HepG2 (cell line): ENCODE measurements around the gene G6PC3. TPM values are rescaled to one million over a fixed set of nuclear protein-coding genes. Genes with fewer than 3 reads are reported as not detected.

ENCODE experiments used
- AKAP8 ChIP-seq: sonication (generic); formaldehyde crosslinking; IDR thresholded peaks from 2 replicates; pipeline ENCODE4 v1.5.1; 2020; ENCODE audit warnings: mild to moderate bottlenecking, missing genetic modification reagents
- ARID2 ChIP-seq: sonication (generic); formaldehyde crosslinking; IDR thresholded peaks from 2 replicates; pipeline ENCODE4 v1.8.1; 2022; ENCODE audit warnings: mild to moderate bottlenecking, missing genetic modification reagents, borderline replicate concordance
- ATRX ChIP-seq: sonication (generic); formaldehyde crosslinking; IDR thresholded peaks from 2 replicates; pipeline ENCODE4 v1.4.0; 2020; ENCODE audit warnings: missing genetic modification reagents, borderline replicate concordance
- HDAC6 ChIP-seq: fragments of 200-600 bp; sonication (generic); IDR thresholded peaks from 2 replicates; pipeline ENCODE4 v1.7.0; 2017; ENCODE audit warnings: mild to moderate bottlenecking, antibody characterized with exemption, low read length, low read depth
- MEIS2 ChIP-seq: sonication (generic); formaldehyde crosslinking; IDR thresholded peaks from 2 replicates; pipeline ENCODE4 v1.9.0; 2021; ENCODE audit warnings: mild to moderate bottlenecking, missing genetic modification reagents
- NR3C1 ChIP-seq: sonication (generic); formaldehyde crosslinking; IDR thresholded peaks from 2 replicates; pipeline ENCODE4 v1.4.0; 2020; ENCODE audit warnings: missing genetic modification reagents
- PHF21A ChIP-seq: sonication (generic); formaldehyde crosslinking; IDR thresholded peaks from 2 replicates; pipeline ENCODE4 v1.5.0; 2020; ENCODE audit warnings: mild to moderate bottlenecking, missing genetic modification reagents
- PPARG ChIP-seq: conservative IDR thresholded peaks from 2 replicates; pipeline ENCODE4 v1.6.1; 2016; ENCODE audit warnings: missing biosample characterization, missing genetic modification reagents
- SAP130 ChIP-seq: IDR thresholded peaks from 2 replicates; pipeline ENCODE4 v1.6.1; 2016; ENCODE audit warnings: low read depth
- SNAPC2 ChIP-seq: sonication (generic); formaldehyde crosslinking; IDR thresholded peaks from 2 replicates; pipeline ENCODE4 v1.8.1; 2022; ENCODE audit warnings: mild to moderate bottlenecking, missing genetic modification reagents
- TOE1 ChIP-seq: sonication (generic); formaldehyde crosslinking; IDR thresholded peaks from 2 replicates; pipeline ENCODE4 v1.4.0; 2020; ENCODE audit warnings: mild to moderate bottlenecking, missing genetic modification reagents
- ZFX ChIP-seq: sonication (generic); formaldehyde crosslinking; IDR thresholded peaks from 2 replicates; pipeline ENCODE4 v1.4.0; 2020; ENCODE audit warnings: mild to moderate bottlenecking, low read depth, missing genetic modification reagents, moderate library complexity
- ZNF224 ChIP-seq: sonication (generic); formaldehyde crosslinking; IDR thresholded peaks from 2 replicates; pipeline ENCODE4 v1.5.0; 2020; ENCODE audit warnings: mild to moderate bottlenecking, missing genetic modification reagents
- ZNF451 ChIP-seq: sonication (generic); formaldehyde crosslinking; IDR thresholded peaks from 2 replicates; pipeline ENCODE4 v1.5.0; 2020; ENCODE audit warnings: mild to moderate bottlenecking, missing genetic modification reagents
- ZNF607 ChIP-seq: sonication (generic); formaldehyde crosslinking; IDR thresholded peaks from 2 replicates; pipeline ENCODE4 v1.5.1; 2020; ENCODE audit warnings: missing genetic modification reagents, mild to moderate bottlenecking, borderline replicate concordance
- ZZZ3 ChIP-seq: sonication (generic); formaldehyde crosslinking; IDR thresholded peaks from 2 replicates; pipeline ENCODE4 v1.4.0; 2020; ENCODE audit warnings: missing genetic modification reagents, mild to moderate bottlenecking, borderline replicate concordance
- polyA plus RNA-seq, 8 experiments: library from polyadenylated mRNA; depleted of rRNA in 3 of 8; stranded (reverse) in 7 of 8; unstranded in 1 of 8; fragments of >200 nt; fragmentation: Illumina TruSeq in 4 of 8; extraction: Trizol in 4 of 8; gene quantifications; 2 replicates each; pipeline versions ENCODE4 v1.2.1 to v1.2.3, GENCODE V29; 2011 to 2016; ENCODE audit warnings: low read depth in 4 of 8, missing spikeins in 1 of 8, mixed read lengths in 1 of 8; ENCODE audit not compliant: insufficient read depth in 1 of 8
- total RNA-seq, 5 experiments: library from RNA; depleted of rRNA; stranded (reverse); fragments of >200 nt; fragmentation: Illumina TruSeq; extraction: Trizol; gene quantifications; 2 replicates each; pipeline ENCODE4 v1.2.3, GENCODE V29; 2016; ENCODE audit warnings: low read depth in 1 of 5
- TF ChIP-seq, protein P1 (sequence below): sonication (generic); formaldehyde crosslinking; IDR thresholded peaks from 2 replicates; pipeline ENCODE4 v1.8.0; 2022; ENCODE audit warnings: mild to moderate bottlenecking, missing genetic modification reagents
- TF ChIP-seq, protein P2 (sequence below): sonication (generic); formaldehyde crosslinking; IDR thresholded peaks from 2 replicates; pipeline ENCODE4 v1.4.0; 2020; ENCODE audit warnings: missing genetic modification reagents, borderline replicate concordance
- TF ChIP-seq, protein P3 (sequence below): sonication (generic); formaldehyde crosslinking; IDR thresholded peaks from 2 replicates; pipeline ENCODE4 v1.4.0; 2020; ENCODE audit warnings: low read depth, missing genetic modification reagents
- TF ChIP-seq, protein P4 (sequence below): sonication (generic); formaldehyde crosslinking; IDR thresholded peaks from 2 replicates; pipeline ENCODE4 v1.5.1; 2020; ENCODE audit warnings: mild to moderate bottlenecking, moderate library complexity, missing genetic modification reagents

Gene G6PC3
- total and polyA plus RNA-seq, 2 of the 13 experiments (the other 11 are each of a cell fraction or from before 2014, with no cell fraction given) = 38.5 to 75.8 TPM

DNA sequence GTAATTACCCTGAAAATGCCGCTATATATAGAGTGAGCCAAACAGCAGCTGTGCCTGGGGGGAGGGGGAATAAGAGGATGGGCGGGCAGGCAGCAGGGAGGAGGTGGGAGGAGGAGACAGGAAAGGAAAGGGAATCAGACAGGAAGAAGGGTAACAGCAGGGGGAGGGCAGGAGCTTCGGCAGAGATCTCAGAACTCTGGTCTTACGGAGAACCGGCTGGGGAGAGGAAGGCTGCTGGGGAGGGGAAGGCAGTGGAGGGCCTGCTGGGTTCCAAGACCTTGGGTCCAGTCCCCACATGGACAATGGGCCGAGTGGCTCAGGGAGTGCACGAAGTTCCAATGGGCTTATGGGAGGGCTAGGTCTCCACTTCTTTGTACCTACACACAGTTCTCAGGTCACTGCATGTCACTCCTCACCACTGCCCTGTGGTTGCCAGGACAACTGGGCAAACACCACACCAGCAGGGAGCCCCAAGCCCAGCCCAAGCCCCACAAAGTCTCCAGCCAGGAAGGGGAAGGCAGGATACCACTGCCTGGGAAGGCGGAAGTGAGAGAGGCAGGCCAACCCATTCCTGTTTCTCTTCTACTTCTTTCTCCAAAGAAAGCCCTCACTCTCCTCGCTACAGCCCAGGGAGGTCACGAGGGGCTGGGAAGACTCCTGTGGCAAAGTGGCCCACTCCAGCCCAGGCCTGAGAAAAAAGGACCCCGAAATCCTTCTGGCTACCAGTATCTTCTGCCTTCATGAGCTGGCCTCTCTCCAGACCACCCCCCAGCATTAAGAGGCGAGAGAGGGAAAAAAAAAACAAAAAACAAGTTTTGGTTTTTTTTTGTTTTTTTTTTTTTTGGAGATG is 25.3 kb downstream of the G6PC3 start (continued):
- TF ChIP-seq, protein P1, sequence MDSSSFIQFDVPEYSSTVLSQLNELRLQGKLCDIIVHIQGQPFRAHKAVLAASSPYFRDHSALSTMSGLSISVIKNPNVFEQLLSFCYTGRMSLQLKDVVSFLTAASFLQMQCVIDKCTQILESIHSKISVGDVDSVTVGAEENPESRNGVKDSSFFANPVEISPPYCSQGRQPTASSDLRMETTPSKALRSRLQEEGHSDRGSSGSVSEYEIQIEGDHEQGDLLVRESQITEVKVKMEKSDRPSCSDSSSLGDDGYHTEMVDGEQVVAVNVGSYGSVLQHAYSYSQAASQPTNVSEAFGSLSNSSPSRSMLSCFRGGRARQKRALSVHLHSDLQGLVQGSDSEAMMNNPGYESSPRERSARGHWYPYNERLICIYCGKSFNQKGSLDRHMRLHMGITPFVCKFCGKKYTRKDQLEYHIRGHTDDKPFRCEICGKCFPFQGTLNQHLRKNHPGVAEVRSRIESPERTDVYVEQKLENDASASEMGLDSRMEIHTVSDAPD (CRISPR knock-in tag) = no peak
- TF ChIP-seq ZNF224 (CRISPR knock-in tag) = no peak
- TF ChIP-seq PPARG (CRISPR knock-in tag) = no peak
- no peak for TF ChIP-seq ARID2 (CRISPR knock-in tag)
- peak; percentile 68 for TF ChIP-seq ZFX (CRISPR knock-in tag)
- TF ChIP-seq ZNF607 = 0 out of 2 replicates have a peak, but pooled peaks have one; percentile 47
- TF ChIP-seq, protein P2, sequence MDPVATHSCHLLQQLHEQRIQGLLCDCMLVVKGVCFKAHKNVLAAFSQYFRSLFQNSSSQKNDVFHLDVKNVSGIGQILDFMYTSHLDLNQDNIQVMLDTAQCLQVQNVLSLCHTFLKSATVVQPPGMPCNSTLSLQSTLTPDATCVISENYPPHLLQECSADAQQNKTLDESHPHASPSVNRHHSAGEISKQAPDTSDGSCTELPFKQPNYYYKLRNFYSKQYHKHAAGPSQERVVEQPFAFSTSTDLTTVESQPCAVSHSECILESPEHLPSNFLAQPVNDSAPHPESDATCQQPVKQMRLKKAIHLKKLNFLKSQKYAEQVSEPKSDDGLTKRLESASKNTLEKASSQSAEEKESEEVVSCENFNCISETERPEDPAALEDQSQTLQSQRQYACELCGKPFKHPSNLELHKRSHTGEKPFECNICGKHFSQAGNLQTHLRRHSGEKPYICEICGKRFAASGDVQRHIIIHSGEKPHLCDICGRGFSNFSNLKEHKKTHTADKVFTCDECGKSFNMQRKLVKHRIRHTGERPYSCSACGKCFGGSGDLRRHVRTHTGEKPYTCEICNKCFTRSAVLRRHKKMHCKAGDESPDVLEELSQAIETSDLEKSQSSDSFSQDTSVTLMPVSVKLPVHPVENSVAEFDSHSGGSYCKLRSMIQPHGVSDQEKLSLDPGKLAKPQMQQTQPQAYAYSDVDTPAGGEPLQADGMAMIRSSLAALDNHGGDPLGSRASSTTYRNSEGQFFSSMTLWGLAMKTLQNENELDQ (CRISPR knock-in tag) = no peak
- TF ChIP-seq PHF21A (CRISPR knock-in tag) = peak; percentile 46
- no peak for TF ChIP-seq HDAC6
- TF ChIP-seq, protein P3, sequence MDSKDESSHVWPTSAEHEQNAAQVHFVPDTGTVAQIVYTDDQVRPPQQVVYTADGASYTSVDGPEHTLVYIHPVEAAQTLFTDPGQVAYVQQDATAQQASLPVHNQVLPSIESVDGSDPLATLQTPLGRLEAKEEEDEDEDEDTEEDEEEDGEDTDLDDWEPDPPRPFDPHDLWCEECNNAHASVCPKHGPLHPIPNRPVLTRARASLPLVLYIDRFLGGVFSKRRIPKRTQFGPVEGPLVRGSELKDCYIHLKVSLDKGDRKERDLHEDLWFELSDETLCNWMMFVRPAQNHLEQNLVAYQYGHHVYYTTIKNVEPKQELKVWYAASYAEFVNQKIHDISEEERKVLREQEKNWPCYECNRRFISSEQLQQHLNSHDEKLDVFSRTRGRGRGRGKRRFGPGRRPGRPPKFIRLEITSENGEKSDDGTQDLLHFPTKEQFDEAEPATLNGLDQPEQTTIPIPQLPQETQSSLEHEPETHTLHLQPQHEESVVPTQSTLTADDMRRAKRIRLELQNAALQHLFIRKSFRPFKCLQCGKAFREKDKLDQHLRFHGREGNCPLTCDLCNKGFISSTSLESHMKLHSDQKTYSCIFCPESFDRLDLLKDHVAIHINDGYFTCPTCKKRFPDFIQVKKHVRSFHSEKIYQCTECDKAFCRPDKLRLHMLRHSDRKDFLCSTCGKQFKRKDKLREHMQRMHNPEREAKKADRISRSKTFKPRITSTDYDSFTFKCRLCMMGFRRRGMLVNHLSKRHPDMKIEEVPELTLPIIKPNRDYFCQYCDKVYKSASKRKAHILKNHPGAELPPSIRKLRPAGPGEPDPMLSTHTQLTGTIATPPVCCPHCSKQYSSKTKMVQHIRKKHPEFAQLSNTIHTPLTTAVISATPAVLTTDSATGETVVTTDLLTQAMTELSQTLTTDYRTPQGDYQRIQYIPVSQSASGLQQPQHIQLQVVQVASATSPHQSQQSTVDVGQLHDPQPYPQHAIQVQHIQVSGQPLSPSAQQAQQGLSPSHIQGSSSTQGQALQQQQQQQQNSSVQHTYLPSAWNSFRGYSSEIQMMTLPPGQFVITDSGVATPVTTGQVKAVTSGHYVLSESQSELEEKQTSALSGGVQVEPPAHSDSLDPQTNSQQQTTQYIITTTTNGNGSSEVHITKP = peak; percentile 77; the same call in 1 of the 2 replicates
- TF ChIP-seq, protein P4, sequence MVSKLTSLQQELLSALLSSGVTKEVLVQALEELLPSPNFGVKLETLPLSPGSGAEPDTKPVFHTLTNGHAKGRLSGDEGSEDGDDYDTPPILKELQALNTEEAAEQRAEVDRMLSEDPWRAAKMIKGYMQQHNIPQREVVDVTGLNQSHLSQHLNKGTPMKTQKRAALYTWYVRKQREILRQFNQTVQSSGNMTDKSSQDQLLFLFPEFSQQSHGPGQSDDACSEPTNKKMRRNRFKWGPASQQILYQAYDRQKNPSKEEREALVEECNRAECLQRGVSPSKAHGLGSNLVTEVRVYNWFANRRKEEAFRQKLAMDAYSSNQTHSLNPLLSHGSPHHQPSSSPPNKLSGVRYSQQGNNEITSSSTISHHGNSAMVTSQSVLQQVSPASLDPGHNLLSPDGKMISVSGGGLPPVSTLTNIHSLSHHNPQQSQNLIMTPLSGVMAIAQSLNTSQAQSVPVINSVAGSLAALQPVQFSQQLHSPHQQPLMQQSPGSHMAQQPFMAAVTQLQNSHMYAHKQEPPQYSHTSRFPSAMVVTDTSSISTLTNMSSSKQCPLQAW (CRISPR knock-in tag) = peak; percentile 52; the same call in 1 of the 2 replicates
- no peak for TF ChIP-seq ZZZ3 (CRISPR knock-in tag)
- peak; percentile 53; the same call in 1 of the 2 replicates for TF ChIP-seq MEIS2 (CRISPR knock-in tag)
- no peak for TF ChIP-seq ATRX
- peak; percentile 88; the same call in 1 of the 2 replicates for TF ChIP-seq AKAP8 (CRISPR knock-in tag)
- TF ChIP-seq TOE1 (CRISPR knock-in tag) = no peak
- no peak for TF ChIP-seq ZNF451 (CRISPR knock-in tag)
- no peak for TF ChIP-seq NR3C1 (CRISPR knock-in tag)
- peak; percentile 47; the same call in 1 of the 2 replicates for TF ChIP-seq SNAPC2 (CRISPR knock-in tag)
- TF ChIP-seq SAP130 (CRISPR knock-in tag) = peak; percentile 94
